SK-N-MC (cell line): Measurements from ENCODE around the gene IZUMO1R.

Experiments
- DNase-seq: peaks from one replicate; pipeline ENCODE4 v3.0.0-alpha.2; 2011; ENCODE audit warnings: low read depth, low spot score
- H3K27ac ChIP-seq: fragments of 200-600 bp; sonication (generic); 2 replicates; pipeline ENCODE4 v1.5.1; 2016; ENCODE audit warnings: mixed run types
- H3K36me3 ChIP-seq: fragments of 200-600 bp; sonication (generic); 2 replicates; pipeline ENCODE4 v1.6.1; 2017; ENCODE audit warnings: antibody characterized with exemption, low read length, mixed read lengths; ENCODE audit not compliant: insufficient read depth
- H3K4me3 ChIP-seq: fragments of 200-600 bp; sonication (generic); 2 replicates; pipeline ENCODE4 v1.5.1; 2016
- H3K9ac ChIP-seq: fragments of 200-600 bp; sonication (generic); 2 replicates; pipeline ENCODE4 v1.8.0; 2017; ENCODE audit warnings: mixed run types, mixed read lengths; ENCODE audit not compliant: insufficient read length
- H3K9me3 ChIP-seq: fragments of 200-600 bp; sonication (generic); 2 replicates; pipeline ENCODE4 v1.6.1; 2017; ENCODE audit warnings: low read depth, mild to moderate bottlenecking, antibody characterized with exemption, low read length, moderate library complexity, mixed read lengths
- EZH2 ChIP-seq: fragments of 200-600 bp; sonication (generic); IDR thresholded peaks from one replicate; pipeline ENCODE4 v1.6.1; 2017; ENCODE audit warnings: antibody characterized with exemption
- FOXP2 ChIP-seq: optimal IDR thresholded peaks from 2 replicates; pipeline ENCODE3; 2011; ENCODE audit warnings: mild to moderate bottlenecking, moderate library complexity; ENCODE audit not compliant: insufficient read depth; ENCODE audit errors: extremely low read length, control extremely low read depth
- POLR2AphosphoS5 ChIP-seq: IDR thresholded peaks from 2 replicates; pipeline ENCODE4 v1.6.1; 2012; ENCODE audit warnings: mild to moderate bottlenecking, low read depth, low read length, borderline replicate concordance

Gene IZUMO1R

GRCh38 chr11:94283678-94284077, 20.7 kb upstream of the IZUMO1R start:
- TF ChIP-seq POLR2AphosphoS5 = no peak
- TF ChIP-seq FOXP2 = no peak
- no peak for TF ChIP-seq EZH2
- no peak overlapping the region for H3K9ac ChIP-seq
- H3K9me3 ChIP-seq = no peaks in the 10 kb centered on the region
- no peak overlapping the region for H3K4me3 ChIP-seq
- no peak overlapping the region for H3K27ac ChIP-seq
- no peaks in the 10 kb centered on the region for H3K36me3 ChIP-seq
- DNase-seq = no peak

DNA sequence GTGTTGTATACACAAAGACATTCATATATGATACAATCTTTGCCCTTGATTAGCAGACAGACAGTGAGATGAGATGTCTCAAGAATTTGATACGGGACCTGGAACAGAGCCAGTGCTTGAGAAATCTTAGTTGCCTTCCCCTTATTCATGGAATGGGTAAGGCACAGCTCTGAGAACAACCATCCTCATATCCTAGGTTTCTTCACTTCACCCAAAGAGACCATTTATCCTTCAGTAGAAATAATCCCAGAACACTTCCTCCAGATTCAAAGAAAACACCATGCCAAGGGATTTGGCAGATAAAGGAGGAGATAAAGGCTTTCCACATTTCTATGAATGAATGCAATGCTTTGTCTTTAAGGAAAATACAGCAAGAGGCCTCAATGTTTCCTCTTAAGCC, 8.8 kb upstream of the IZUMO1R start:
- H3K27ac ChIP-seq = no peak overlapping the region
- no peaks in the 10 kb centered on the region for H3K36me3 ChIP-seq
- no peak for TF ChIP-seq EZH2
- no peak for TF ChIP-seq FOXP2
- no peak for TF ChIP-seq POLR2AphosphoS5
- H3K9ac ChIP-seq = no peak overlapping the region
- DNase-seq = no peak
- H3K9me3 ChIP-seq = no peaks in the 10 kb centered on the region
- no peak overlapping the region for H3K4me3 ChIP-seq

GRCh38 chr11:94297985-94298576, 6.3 kb upstream of the IZUMO1R start:
- H3K9ac ChIP-seq = no peak overlapping the region
- H3K9me3 ChIP-seq = no peaks in the 10 kb centered on the region
- no peak for TF ChIP-seq EZH2
- TF ChIP-seq FOXP2 = no peak
- no peak for TF ChIP-seq POLR2AphosphoS5
- no peak for DNase-seq
- no peak overlapping the region for H3K4me3 ChIP-seq
- H3K36me3 ChIP-seq = no peaks in the 10 kb centered on the region
- no peak overlapping the region for H3K27ac ChIP-seq

DNA sequence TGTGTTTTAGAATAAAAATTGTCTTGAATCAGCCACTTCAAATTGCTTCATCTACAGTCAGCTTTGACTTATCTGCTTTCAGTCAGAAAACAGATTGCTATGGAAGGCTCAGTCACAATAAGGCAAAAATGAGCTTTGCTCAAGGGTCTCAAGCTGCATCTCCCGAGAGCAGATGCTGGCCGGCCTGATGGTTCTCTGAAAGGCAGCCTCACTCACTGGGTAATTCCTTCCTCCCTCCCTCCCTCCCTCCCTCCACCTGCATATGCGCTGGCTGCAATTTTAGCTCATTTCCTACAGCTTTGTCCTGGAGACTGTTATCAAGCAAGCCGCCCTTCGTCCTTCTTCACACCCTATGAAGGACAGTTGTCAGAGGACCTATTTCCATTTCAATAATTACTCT, 1.6 kb upstream of the IZUMO1R start:
- DNase-seq = no peak

GRCh38 chr11:94305146-94305545, 766 bp downstream of the IZUMO1R start:
- Histone ChIP-seq H3K27ac (no peak overlapping the region), H3K4me3 (no peak overlapping the region), H3K9ac (no peak overlapping the region), H3K36me3 (no peaks in the 10 kb centered on the region), H3K9me3 (no peaks in the 10 kb centered on the region)
- no peak for TF ChIP-seq POLR2AphosphoS5
- no peak for TF ChIP-seq FOXP2
- TF ChIP-seq EZH2 = no peak
- no peak for DNase-seq

More for the DNA sequence above, 1.6 kb upstream of the IZUMO1R start:
- Histone ChIP-seq H3K9ac (no peak overlapping the region), H3K4me3 (no peak overlapping the region), H3K9me3 (no peaks in the 10 kb centered on the region), H3K27ac (no peak overlapping the region), H3K36me3 (no peaks in the 10 kb centered on the region)
- no peak for TF ChIP-seq POLR2AphosphoS5
- no peak for TF ChIP-seq FOXP2
- TF ChIP-seq EZH2 = no peak

DNA sequence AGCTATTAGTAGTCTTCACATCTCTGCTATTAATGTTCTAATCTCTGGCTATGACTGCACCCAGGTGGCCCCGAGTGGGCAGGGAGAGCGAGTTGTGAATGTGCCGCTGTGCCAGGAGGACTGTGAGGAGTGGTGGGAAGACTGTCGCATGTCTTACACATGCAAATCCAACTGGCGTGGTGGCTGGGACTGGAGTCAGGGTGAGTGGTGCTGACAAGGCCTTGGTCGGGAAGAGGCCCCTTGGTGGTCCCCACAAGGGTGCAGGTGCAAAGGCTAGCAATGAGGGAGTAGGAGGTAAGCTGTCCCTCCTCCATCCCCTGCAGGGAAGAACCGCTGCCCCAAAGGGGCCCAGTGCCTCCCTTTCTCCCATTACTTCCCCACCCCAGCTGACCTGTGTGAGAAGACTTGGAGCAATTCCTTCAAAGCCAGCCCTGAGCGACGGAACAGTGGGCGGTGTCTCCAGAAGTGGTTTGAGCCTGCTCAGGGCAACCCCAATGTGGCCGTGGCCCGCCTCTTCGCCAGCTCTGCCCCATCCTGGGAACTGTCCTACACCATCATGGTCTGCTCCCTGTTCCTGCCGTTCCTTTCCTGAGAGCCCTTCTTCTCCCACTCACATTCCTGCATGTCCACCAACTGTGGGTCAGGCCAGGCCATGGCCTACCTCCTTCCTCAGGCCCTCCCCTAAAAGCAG, 2.9 kb downstream of the IZUMO1R start:
- DNase-seq = no peak
- Histone ChIP-seq H3K4me3 (no peak overlapping the region), H3K27ac (no peak overlapping the region), H3K9ac (no peak overlapping the region), H3K36me3 (no peaks in the 10 kb centered on the region), H3K9me3 (no peaks in the 10 kb centered on the region)
- TF ChIP-seq FOXP2 (no peak), EZH2 (no peak), POLR2AphosphoS5 (no peak)

- H3K9ac ChIP-seq = no peak overlapping the region
- DNase-seq = no peak
- H3K4me3 ChIP-seq = no peak overlapping the region
- no peaks in the 10 kb centered on the region for H3K9me3 ChIP-seq
- no peaks in the 10 kb centered on the region for H3K36me3 ChIP-seq
- no peak overlapping the region for H3K27ac ChIP-seq
- TF ChIP-seq EZH2 (no peak), POLR2AphosphoS5 (no peak), FOXP2 (no peak)
Measured at GRCh38 chr11:94308024-94308423, 3.6 kb downstream of the IZUMO1R start.

DNA sequence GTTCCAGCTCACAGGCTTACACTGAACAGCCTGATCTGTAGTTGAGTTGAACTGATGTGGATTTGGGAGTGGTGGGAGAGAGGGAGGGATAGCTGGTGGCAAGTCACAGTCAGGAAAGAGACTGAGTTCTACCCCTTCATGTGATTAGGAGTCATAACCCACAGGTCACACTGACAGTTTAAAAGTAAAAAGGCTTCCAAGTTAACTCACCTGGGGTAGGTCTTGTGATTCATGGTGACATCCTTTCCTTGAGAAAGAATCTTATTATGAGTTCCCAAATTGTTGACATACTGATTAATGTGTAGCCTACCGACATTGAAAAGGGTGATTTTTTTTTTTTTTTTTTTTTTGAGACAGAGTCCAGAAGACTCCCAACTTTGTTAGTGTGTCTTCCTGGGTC, 5.4 kb downstream of the IZUMO1R start:
- no peaks in the 10 kb centered on the region for H3K9me3 ChIP-seq
- no peak for DNase-seq
- no peak overlapping the region for H3K9ac ChIP-seq
- H3K27ac ChIP-seq = no peak overlapping the region
- TF ChIP-seq FOXP2 = no peak
- TF ChIP-seq EZH2 = no peak
- no peak for TF ChIP-seq POLR2AphosphoS5
- H3K4me3 ChIP-seq = no peak overlapping the region
- H3K36me3 ChIP-seq = no peaks in the 10 kb centered on the region
